DMS114 treated with DMSO at 0.1 percent for 48 hours (cell line): ENCODE results near the gene ANKIB1.
"Not testable (repeated sequence)": the region's sequence is repeated elsewhere in the genome, so short reads cannot be mapped to it uniquely, and the experiment has no call there.

Experiments used
- DNase-seq: peaks from one replicate; lab custom pipeline; 2025; ENCODE audit not compliant: unreplicated experiment; lab: John Stamatoyannopoulos, UW

The ANKIB1 gene

GRCh38 chr7:92400013-92400412 is 154.2 kb downstream of the ANKIB1 start:
- no peak for DNase-seq

- DNase-seq, result no peak
Measured at GRCh38 chr7:92402920-92403759, 157.4 kb downstream of the ANKIB1 start.

- DNase-seq, result no peak
Measured at GRCh38 chr7:92403760-92404074, 157.9 kb downstream of the ANKIB1 start.

GRCh38 chr7:92404170-92404614 is 158.4 kb downstream of the ANKIB1 start:
- no peak for DNase-seq

- DNase-seq, result no peak
Measured at GRCh38 chr7:92409357-92409756, 163.6 kb downstream of the ANKIB1 start.

- DNase-seq, result not testable (repeated sequence)
Measured at GRCh38 chr7:92410162-92410561, 164.4 kb downstream of the ANKIB1 start.

GRCh38 chr7:92412745-92413144 is 167.0 kb downstream of the ANKIB1 start:
- no peak for DNase-seq

- DNase-seq, result no peak
Measured at GRCh38 chr7:92413550-92413949, 167.8 kb downstream of the ANKIB1 start.

- DNase-seq, result no peak
Measured at GRCh38 chr7:92415225-92415624, 169.5 kb downstream of the ANKIB1 start.

GRCh38 chr7:92417913-92418312 is 172.1 kb downstream of the ANKIB1 start:
- DNase-seq, result no peak

GRCh38 chr7:92421676-92422435 is 176.1 kb downstream of the ANKIB1 start:
- DNase-seq, result no peak

GRCh38 chr7:92422926-92423325 is 177.2 kb downstream of the ANKIB1 start:
- no peak for DNase-seq

GRCh38 chr7:92423710-92424131 is 177.9 kb downstream of the ANKIB1 start:
- DNase-seq, result no peak

GRCh38 chr7:92425311-92425947 is 179.7 kb downstream of the ANKIB1 start:
- peak; percentile 10 for DNase-seq

GRCh38 chr7:92427193-92427592 is 181.4 kb downstream of the ANKIB1 start:
- no peak for DNase-seq

- no peak for DNase-seq
Measured at GRCh38 chr7:92432299-92432946, 186.6 kb downstream of the ANKIB1 start.

GRCh38 chr7:92433019-92433418 is 187.2 kb downstream of the ANKIB1 start:
- DNase-seq, result no peak

GRCh38 chr7:92435542-92435941 is 189.8 kb downstream of the ANKIB1 start:
- no peak for DNase-seq

- no peak for DNase-seq
Measured at GRCh38 chr7:92436612-92437445, 191.1 kb downstream of the ANKIB1 start.

- no peak for DNase-seq
Measured at GRCh38 chr7:92437956-92438491, 192.2 kb downstream of the ANKIB1 start.
